Measurements from ENCODE around the gene PCSK4.
"Not testable (repeated sequence)": the region's sequence is repeated elsewhere in the genome, so short reads cannot be mapped to it uniquely, and the experiment has no call there.

Gene PCSK4

GRCh38 chr19:1505012-1505411, 14.9 kb upstream of the PCSK4 start:
- DNase-seq (ENCODE audit: low spot score): no peak

- no peak for DNase-seq (ENCODE audit: low spot score)
Observed at GRCh38 chr19:1503925-1504773, 14.0 kb upstream of the PCSK4 start.

- DNase-seq (ENCODE audit: low spot score): no peak
Observed at GRCh38 chr19:1503089-1503924, 13.2 kb upstream of the PCSK4 start.

DNA sequence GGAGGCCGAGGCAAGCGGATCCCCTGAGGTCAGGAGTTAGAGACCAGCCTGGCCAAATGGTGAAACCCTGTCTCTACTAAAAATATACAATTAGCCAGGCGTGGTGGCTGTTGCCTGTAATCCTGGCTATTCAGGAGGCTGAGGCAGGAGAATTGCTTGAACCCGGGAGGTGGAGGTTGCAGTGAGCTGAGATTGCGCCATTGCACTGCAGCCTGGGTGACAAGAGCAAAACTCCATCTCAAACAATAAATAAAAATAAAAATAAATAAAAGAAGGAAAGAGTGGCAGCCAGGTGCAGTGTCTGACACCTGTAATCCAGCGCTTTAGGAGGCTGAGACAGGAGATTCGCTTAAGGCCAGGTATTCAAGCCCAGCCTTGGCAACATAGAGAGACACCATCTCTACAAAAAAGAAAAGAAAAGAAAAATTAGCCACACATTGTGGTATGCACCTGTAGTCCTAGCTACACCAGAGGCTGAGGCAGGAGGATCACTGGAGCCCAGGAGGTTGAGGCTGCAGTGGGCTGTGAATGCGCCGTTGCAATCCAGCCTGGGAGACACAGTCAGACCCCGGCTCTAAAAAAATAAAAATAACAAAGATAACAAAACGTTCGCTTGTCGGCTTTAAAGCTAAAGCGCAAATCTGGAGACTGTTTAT, 12.4 kb upstream of the PCSK4 start:
- no peak for DNase-seq (ENCODE audit: low spot score)

GRCh38 chr19:1501200-1501595, 11.0 kb upstream of the PCSK4 start:
- DNase-seq (ENCODE audit: low spot score): no peak

DNA sequence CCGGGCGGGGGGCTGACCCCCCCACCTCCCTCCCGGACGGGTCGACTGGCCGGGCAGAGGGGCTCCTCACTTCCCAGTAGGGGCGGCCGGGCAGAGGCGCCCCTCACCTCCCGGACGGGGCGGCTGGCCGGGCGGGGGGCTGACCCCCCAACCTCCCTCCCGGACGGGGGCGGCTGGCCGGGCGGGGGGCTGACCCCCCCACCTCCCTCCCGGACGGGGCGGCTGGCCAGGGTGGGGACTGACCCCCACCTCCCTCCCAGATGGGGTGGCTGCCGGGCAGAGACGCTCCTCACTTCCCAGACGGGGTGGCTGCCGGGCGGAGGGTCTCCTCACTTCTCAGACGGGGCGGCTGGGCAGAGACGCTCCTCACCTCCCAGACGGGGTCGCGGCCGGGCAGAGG, 9.1 kb upstream of the PCSK4 start:
- DNase-seq (ENCODE audit: low spot score): not testable (repeated sequence)

- no peak for DNase-seq (ENCODE audit: low spot score)
Observed at GRCh38 chr19:1497578-1498235, 7.6 kb upstream of the PCSK4 start.

GRCh38 chr19:1496714-1497577, 6.8 kb upstream of the PCSK4 start:
- no peak for DNase-seq (ENCODE audit: low spot score)

DNA sequence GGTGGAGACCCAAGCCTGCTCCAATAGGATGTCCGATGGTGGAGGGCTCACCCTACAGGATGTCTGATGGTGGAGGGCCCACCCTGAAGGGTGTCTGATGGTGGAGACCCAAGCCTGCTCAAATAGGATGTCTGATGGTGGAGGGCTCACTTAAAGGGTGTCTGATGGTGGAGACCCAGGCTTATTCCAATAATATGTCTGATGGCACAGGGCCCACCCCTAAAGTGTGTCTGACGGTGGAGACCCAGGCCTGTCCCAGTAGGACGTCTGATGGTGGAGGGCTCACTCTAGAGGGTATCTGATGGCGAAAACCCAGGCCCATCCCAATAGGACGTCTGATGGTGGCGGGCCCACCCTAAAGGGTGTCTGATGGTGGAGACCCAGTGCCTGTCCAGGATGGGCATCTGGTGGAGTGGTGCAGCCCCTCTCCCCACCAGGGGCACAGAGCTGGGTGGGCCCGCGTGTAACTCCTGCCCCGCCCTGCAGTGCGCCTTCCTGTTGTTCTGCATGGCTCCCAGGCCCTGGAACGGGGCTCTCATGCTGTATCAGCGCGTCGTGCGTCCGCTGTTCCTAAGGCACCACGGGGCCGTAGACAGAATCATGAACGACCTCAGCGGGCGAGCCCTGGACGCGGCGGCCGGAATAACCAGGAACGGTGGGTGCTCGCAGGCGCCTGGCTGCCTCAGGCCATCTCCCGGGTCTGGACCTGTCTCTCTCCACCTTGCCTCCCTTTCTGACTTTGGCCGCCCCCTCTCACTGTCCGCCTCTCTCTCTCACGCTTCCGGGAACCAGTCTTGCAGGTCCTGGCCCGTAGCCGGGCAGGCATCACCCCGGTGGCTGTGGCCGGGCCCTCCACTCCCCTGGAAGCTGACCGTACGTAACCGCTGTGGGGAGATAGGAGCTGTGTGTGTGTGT, 5.9 kb upstream of the PCSK4 start:
- no peak for DNase-seq (ENCODE audit: low spot score)

GRCh38 chr19:1495051-1495798, 5.1 kb upstream of the PCSK4 start:
- DNase-seq (ENCODE audit: low spot score): no peak

- DNase-seq (ENCODE audit: low spot score): no peak
Observed at GRCh38 chr19:1494115-1494815, 4.1 kb upstream of the PCSK4 start.

- no peak for DNase-seq (ENCODE audit: low spot score)
Observed at GRCh38 chr19:1492474-1493006, 2.4 kb upstream of the PCSK4 start.

DNA sequence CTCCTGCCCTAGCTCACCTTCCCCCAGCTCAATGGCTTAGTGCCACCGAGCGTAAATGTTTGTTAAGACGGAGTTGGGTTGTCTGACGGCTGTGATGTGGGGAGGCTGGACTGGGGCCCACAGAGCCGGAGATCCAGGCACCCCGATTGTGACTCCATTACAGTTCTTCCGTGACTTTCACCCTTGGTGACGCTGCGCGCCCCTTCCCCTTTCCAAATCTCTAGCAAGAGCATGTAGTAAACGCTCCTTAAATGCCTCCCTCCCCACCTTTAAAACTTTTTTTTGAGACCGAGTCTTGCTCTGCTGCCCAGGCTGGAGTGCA, 1.7 kb upstream of the PCSK4 start:
- DNase-seq (ENCODE audit: low spot score): no peak

DNA sequence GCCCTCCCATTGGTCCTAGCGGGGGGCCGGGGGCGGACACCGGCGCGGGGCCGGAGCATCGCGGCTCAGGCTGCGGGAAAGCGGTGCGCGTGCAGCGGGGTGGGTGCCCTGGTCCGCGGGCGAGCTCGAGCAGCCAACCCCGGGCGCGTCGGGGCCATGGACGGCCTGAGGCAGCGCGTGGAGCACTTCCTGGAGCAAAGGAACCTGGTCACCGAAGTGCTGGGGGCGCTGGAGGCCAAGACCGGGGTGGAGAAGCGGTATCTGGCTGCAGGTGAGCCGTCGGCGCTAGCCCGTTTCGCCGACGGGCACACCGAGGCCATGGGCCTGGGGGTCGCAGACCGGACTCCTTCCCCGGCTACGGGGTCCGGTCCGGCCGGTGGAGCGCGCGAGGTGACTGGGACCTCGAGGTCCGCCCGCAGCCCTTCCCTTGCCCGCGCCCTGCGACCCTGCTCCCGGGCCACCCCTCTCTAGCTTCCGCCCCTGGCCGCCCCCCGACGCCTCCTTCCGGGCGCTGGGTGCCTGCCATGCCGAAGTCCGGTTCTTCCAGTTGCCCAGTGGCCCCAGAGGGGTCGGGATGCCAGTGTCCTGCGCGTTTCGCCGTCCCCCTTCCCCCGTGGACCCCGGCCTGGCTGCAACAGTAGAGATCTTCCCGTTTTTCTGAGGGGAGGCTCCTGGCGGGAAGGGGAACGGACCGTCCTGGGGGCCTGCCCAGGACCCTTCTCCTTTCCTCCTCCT, 1.1 kb upstream of the PCSK4 start, which contains the start of gene REEP6:
REEP6 (plus strand) TSS at position 68 of the 735 bp plus-strand sequence; CDS start at position 157, 89 bp downstream.
- DNase-seq (ENCODE audit: low spot score): no peak

DNA sequence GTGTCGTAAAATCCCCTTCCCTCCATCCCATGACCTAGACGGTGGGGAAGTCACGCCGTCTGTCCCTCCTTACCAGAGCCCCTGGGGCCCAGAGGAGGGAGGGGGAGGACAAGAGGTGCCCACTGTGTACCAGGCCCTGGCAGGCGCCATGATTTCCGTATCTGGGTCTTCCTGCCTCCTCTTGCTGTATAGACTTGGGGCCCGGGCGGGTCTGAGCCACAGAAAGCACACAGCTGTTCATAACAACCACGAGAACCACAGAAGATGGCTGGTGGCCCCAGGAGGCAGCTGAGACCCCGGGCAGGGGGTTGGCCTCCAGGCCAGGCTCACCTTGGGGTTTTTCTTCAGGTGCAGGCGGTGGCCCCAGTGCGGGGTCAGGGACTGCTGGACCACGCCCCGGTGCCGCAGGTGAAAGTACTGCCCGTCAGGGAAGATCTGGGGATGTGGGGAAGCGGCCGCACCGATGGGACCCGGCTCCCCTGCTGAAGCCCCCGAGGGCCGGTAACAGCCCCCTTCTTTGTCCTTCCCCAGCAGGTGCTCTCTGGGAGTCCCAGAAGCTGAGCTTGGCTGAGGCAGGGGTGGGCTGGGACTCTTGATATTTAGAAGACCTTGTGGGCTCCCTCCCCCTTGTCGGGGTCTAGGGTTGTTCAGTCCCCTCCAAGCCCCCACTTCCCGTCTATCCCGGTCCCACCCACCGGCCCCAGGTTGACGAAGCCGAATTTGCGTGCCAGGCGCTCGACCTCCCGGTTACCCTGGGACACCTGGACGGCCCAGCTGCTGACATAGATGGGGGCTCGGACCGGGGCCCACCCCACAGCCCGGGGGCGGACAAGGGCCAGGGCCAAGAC, 463 bp downstream of the PCSK4 start:
- DNase-seq (ENCODE audit: low spot score): no peak

DNA sequence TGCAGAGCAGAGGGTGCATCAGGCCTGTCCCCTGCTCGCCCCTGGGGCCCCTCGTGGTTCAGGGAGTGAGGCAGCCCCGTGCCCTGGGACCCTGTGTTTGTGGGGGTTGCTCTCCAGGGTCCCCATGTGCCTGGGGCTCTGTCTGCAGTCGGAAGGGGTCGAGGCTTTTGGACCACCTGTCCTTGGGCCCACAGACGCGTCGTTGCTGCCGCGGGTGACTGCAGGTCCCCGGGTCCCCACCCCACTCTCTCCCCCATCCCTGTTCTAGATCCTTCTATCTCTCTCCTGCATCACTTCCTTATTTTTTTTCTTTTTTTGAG, 1.9 kb downstream of the PCSK4 start:
- DNase-seq (ENCODE audit: low spot score): no peak
